ENCODE results near the gene SMYD3. TPM values are rescaled to one million over a fixed set of nuclear protein-coding genes. Genes with fewer than 3 reads are reported as not detected.

Gene SMYD3
- total and polyA plus RNA-seq, 2 experiments from 2014 or later: 30.8 to 68.5 TPM

DNA sequence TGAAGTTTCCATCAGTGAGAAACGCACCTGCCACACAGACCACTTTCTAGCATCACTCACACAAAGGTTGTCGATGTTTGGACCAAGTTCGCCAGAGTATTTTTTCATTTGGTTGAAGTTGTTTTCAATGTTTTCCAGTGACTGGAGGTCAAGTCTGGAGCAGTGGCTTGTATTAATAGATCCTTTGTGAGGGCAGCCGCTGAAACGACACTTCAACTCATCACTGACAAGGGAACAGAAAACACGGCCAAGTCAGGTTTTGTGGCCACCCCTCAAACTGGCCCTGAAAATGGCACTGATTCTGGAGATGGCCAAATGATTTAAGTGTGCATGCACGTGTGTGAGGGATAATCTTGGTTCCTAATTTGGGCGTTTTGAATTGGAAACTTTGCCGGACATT, 675.6 kb downstream of the SMYD3 start:
- WGBS (ENCODE audit: low lambda C conversion rate, missing lambda C conversion rate): 82% methylated on average over 9 of the region's 9 CpGs
- H3K27me3 ChIP-seq: no peaks in the 10 kb centered on the region
- no peaks in the 10 kb centered on the region for H4K20me1 ChIP-seq (ENCODE audit: insufficient read depth, poor library complexity, severe bottlenecking)
- H3K27ac ChIP-seq: no peak overlapping the region
- no peaks in the 10 kb centered on the region for H3K79me2 ChIP-seq
- no peaks in the 10 kb centered on the region for H3K4me1 ChIP-seq (ENCODE audit: insufficient read depth)
- H3K9me3 ChIP-seq (ENCODE audit: low read depth): no peaks in the 10 kb centered on the region
- H3K9me2 ChIP-seq (replicated peaks; ENCODE audit: insufficient read depth): no peaks in the 10 kb centered on the region
- H3K36me3 ChIP-seq (replicated peaks; ENCODE audit: insufficient read depth, low read depth): no peaks in the 10 kb centered on the region
- no peak for TF ChIP-seq EZH2 (IDR thresholded peaks at IDR 0.05; ENCODE audit: borderline replicate concordance)
- TF ChIP-seq, protein P1, sequence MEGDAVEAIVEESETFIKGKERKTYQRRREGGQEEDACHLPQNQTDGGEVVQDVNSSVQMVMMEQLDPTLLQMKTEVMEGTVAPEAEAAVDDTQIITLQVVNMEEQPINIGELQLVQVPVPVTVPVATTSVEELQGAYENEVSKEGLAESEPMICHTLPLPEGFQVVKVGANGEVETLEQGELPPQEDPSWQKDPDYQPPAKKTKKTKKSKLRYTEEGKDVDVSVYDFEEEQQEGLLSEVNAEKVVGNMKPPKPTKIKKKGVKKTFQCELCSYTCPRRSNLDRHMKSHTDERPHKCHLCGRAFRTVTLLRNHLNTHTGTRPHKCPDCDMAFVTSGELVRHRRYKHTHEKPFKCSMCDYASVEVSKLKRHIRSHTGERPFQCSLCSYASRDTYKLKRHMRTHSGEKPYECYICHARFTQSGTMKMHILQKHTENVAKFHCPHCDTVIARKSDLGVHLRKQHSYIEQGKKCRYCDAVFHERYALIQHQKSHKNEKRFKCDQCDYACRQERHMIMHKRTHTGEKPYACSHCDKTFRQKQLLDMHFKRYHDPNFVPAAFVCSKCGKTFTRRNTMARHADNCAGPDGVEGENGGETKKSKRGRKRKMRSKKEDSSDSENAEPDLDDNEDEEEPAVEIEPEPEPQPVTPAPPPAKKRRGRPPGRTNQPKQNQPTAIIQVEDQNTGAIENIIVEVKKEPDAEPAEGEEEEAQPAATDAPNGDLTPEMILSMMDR (IDR thresholded peaks at IDR 0.05; ENCODE audit: poor library complexity): no peak
- TF ChIP-seq EZH2phosphoT487 (IDR thresholded peaks at IDR 0.05; ENCODE audit: low read depth, severe bottlenecking, unreplicated experiment): no peak
- no peak for DNase-seq (ENCODE audit: low spot score)
- no peak overlapping the region for H3K4me2 ChIP-seq
- no peak overlapping the region for H3K4me3 ChIP-seq
- no peak overlapping the region for H2AFZ ChIP-seq

DNA sequence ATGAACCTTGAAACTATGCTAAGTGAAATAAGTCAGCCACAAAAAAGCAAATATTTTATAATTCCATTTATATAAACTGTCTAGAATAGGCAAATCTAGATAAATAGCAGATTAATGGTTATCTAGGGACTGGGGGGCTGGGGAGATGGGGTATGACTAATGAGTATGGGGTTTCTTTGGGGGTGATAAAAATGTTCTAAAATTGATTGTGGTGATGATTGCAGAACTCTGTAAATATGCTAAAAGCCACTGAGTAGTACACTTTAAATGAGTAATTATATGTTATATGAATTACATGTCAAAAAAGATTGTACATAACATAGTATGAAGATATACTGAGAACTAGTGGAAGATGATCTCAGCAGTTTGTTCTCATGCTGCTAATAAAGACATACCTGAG, 677.3 kb downstream of the SMYD3 start:
- DNase-seq (ENCODE audit: low spot score): no peak
- Histone ChIP-seq H3K27ac (no peak overlapping the region), H3K4me3 (no peak overlapping the region), H3K27me3 (no peaks in the 10 kb centered on the region), H2AFZ (no peak overlapping the region), H3K4me2 (no peak overlapping the region), H3K79me2 (no peaks in the 10 kb centered on the region), H4K20me1 (ENCODE audit: insufficient read depth, poor library complexity, severe bottlenecking) (no peaks in the 10 kb centered on the region), H3K9me2 (replicated peaks; ENCODE audit: insufficient read depth) (no peaks in the 10 kb centered on the region), H3K4me1 (ENCODE audit: insufficient read depth) (no peaks in the 10 kb centered on the region), H3K36me3 (replicated peaks; ENCODE audit: insufficient read depth, low read depth) (no peaks in the 10 kb centered on the region), H3K9me3 (ENCODE audit: low read depth) (no peaks in the 10 kb centered on the region)
- TF ChIP-seq EZH2phosphoT487 (IDR thresholded peaks at IDR 0.05; ENCODE audit: low read depth, severe bottlenecking, unreplicated experiment): no peak
- TF ChIP-seq, protein P1 (IDR thresholded peaks at IDR 0.05; ENCODE audit: poor library complexity): no peak
- TF ChIP-seq EZH2 (IDR thresholded peaks at IDR 0.05; ENCODE audit: borderline replicate concordance): no peak

DNA sequence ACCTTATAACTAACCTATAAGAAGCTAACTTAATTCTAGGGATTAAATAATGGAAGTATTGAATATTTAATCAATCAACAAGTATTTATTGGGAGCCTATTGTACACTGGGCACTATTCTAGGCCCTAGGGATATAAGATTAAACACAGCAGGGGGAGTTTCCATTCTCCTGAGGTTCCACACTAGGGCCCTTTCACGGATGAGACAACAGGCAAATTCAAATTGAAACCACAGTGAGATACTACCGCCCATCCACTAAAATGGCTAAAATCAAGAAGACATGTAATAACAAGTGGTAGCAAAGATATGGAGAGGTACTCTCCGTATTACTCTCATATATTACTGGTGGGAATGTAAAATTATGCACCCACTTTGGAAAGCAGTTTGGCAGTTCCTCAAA, 677.9 kb downstream of the SMYD3 start:
- Histone ChIP-seq H3K27me3 (no peaks in the 10 kb centered on the region), H3K36me3 (replicated peaks; ENCODE audit: insufficient read depth, low read depth) (no peaks in the 10 kb centered on the region), H3K4me3 (no peak overlapping the region), H3K4me2 (no peak overlapping the region), H3K9me3 (ENCODE audit: low read depth) (no peaks in the 10 kb centered on the region), H3K9me2 (replicated peaks; ENCODE audit: insufficient read depth) (no peaks in the 10 kb centered on the region), H4K20me1 (ENCODE audit: insufficient read depth, poor library complexity, severe bottlenecking) (no peaks in the 10 kb centered on the region), H3K4me1 (ENCODE audit: insufficient read depth) (no peaks in the 10 kb centered on the region), H3K79me2 (no peaks in the 10 kb centered on the region), H2AFZ (no peak overlapping the region), H3K27ac (no peak overlapping the region)
- WGBS (ENCODE audit: low lambda C conversion rate, missing lambda C conversion rate): 97% methylated on average over 3 of the region's 3 CpGs
- TF ChIP-seq EZH2phosphoT487 (IDR thresholded peaks at IDR 0.05; ENCODE audit: low read depth, severe bottlenecking, unreplicated experiment): no peak
- no peak for TF ChIP-seq EZH2 (IDR thresholded peaks at IDR 0.05; ENCODE audit: borderline replicate concordance)
- TF ChIP-seq, protein P1 (IDR thresholded peaks at IDR 0.05; ENCODE audit: poor library complexity): no peak
- DNase-seq (ENCODE audit: low spot score): no peak

DNA sequence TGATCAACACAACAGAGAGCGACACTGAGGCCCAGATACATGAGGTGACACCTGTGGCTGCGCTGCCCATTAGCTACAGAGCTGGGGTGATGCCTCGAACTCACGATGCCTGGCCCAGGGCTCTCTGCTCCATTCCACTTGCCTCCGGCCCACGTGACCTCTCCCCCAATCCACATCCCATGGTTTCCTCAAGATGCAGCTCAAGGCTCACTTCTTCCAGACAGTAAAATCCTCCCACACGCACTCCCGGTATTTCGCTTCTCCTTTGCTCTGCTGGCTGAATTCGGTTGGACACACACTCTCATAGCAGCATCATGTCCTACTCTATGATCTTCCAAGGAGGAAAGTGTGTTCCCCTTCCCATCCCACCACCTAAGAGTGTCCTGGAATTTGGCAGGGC, 679.8 kb downstream of the SMYD3 start:
- Histone ChIP-seq H4K20me1 (ENCODE audit: insufficient read depth, poor library complexity, severe bottlenecking) (no peaks in the 10 kb centered on the region), H3K9me2 (replicated peaks; ENCODE audit: insufficient read depth) (no peaks in the 10 kb centered on the region), H2AFZ (no peak overlapping the region), H3K27ac (no peak overlapping the region), H3K9me3 (ENCODE audit: low read depth) (no peaks in the 10 kb centered on the region), H3K27me3 (no peaks in the 10 kb centered on the region), H3K36me3 (replicated peaks; ENCODE audit: insufficient read depth, low read depth) (no peaks in the 10 kb centered on the region), H3K4me1 (ENCODE audit: insufficient read depth) (no peaks in the 10 kb centered on the region), H3K4me3 (no peak overlapping the region), H3K79me2 (no peaks in the 10 kb centered on the region), H3K4me2 (no peak overlapping the region)
- no peak for DNase-seq (ENCODE audit: low spot score)
- 96% methylated on average over 10 of the region's 10 CpGs for WGBS (ENCODE audit: low lambda C conversion rate, missing lambda C conversion rate)
- TF ChIP-seq EZH2 (IDR thresholded peaks at IDR 0.05; ENCODE audit: borderline replicate concordance) (no peak), EZH2phosphoT487 (IDR thresholded peaks at IDR 0.05; ENCODE audit: low read depth, severe bottlenecking, unreplicated experiment) (no peak)
- TF ChIP-seq, protein P1 (IDR thresholded peaks at IDR 0.05; ENCODE audit: poor library complexity): no peak

Measured in hepatocyte (in vitro differentiated cells).